Measurements from ENCODE around the gene MSS51.

Gene MSS51

DNA sequence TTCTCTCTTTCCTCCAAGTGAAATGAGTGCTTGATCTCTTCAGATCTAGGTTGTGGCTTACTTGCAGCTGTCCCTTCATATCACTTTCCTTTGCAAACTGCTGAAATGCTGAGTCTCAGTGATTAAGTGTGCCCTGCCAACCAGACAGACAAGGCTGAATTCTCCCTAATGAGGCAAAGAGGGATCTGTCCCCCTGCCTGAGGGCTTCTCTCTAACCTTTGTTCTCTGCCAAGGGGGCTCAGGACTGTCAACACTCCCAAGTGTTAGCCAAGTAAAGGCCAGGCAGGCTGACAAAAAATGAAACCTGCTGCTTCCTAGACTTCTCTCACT, at the start of gene MSS51:
TSS of gene MSS51 (minus strand) at position 24 of the 330 bp plus-strand sequence. CDS start 5,277 bp downstream, outside the sequence.
- H3K9ac ChIP-seq (ENCODE audit: low read depth in 1 of 2, low read length in 2 of 2) = no peak within 1 kb of the TSS
- peaks cover 11 to 19% of the 10 kb centered on the region in 2 donors for H3K36me3 ChIP-seq (ENCODE audit: control insufficient read depth in 1 of 2, insufficient read depth in 2 of 2, low read length in 2 of 2)
- no peaks in the 10 kb centered on the region for H3K4me1 ChIP-seq (ENCODE audit: control insufficient read depth in 1 of 2, insufficient read depth in 2 of 2, low read length in 2 of 2)
- no peak within 1 kb of the TSS for H3K4me3 ChIP-seq (ENCODE audit: low read depth in 1 of 2, low read length in 2 of 2)
- no peak within 1 kb of the TSS for H3K27ac ChIP-seq (ENCODE audit: low read depth, low read length)
- no peaks in the 10 kb centered on the region for H3K9me3 ChIP-seq (ENCODE audit: control insufficient read depth in 1 of 2, low read length in 2 of 2)
- H3K27me3 ChIP-seq (ENCODE audit: control insufficient read depth in 1 of 2, insufficient read depth in 2 of 2, low read length in 2 of 2) = no peaks in the 10 kb centered on the region

DNA sequence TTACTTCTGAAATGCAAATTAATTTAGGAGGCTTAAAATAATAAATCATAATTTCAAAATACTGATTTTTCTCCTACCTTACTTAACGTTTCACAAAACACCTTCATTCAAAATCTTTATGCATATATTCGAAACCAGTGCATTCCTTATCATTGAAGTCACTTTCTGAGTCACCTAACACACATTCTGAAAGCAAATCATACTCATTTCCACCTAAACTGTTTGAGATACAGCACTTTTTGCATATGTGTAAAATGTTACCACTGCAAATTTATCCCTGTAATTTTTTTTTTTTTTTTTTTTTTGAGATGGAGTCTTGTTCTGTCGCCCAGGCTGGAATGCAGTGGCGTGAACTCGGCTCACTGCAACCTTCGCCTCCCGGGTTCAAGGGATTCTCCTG, 46.8 kb upstream of the MSS51 start:
- Histone ChIP-seq H3K27ac (ENCODE audit: low read depth, low read length) (no peak overlapping the region), H3K36me3 (ENCODE audit: control insufficient read depth in 1 of 2, insufficient read depth in 2 of 2, low read length in 2 of 2) (peaks cover 9 to 38% of the 10 kb centered on the region in 2 donors), H3K27me3 (ENCODE audit: control insufficient read depth in 1 of 2, insufficient read depth in 2 of 2, low read length in 2 of 2) (no peaks in the 10 kb centered on the region), H3K4me3 (ENCODE audit: low read depth in 1 of 2, low read length in 2 of 2) (no peak overlapping the region), H3K9me3 (ENCODE audit: control insufficient read depth in 1 of 2, low read length in 2 of 2) (no peaks in the 10 kb centered on the region), H3K9ac (ENCODE audit: low read depth in 1 of 2, low read length in 2 of 2) (no peak overlapping the region), H3K4me1 (ENCODE audit: control insufficient read depth in 1 of 2, insufficient read depth in 2 of 2, low read length in 2 of 2) (no peaks in the 10 kb centered on the region)

DNA sequence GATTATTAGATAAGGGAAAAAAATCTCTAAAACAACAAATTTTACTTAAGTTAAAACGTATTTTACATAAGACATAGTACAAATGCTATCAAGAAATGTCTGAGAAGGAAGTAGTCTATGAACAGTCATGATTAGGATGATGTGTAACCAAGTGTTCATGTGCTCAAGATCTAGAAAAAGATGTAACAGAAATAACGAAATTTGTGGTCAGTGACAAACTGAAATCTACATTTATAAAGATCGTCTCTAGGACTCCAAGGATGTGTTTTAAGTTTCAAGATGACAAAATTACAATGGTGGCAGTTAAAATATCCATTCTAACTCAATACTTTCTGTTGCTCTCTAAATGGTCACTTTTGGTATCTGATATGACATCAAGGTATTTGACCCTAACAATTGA, 45.3 kb upstream of the MSS51 start:
- H3K27ac ChIP-seq (ENCODE audit: low read depth, low read length) = no peak overlapping the region
- peaks cover 9 to 46% of the 10 kb centered on the region in 2 donors for H3K36me3 ChIP-seq (ENCODE audit: control insufficient read depth in 1 of 2, insufficient read depth in 2 of 2, low read length in 2 of 2)

DNA sequence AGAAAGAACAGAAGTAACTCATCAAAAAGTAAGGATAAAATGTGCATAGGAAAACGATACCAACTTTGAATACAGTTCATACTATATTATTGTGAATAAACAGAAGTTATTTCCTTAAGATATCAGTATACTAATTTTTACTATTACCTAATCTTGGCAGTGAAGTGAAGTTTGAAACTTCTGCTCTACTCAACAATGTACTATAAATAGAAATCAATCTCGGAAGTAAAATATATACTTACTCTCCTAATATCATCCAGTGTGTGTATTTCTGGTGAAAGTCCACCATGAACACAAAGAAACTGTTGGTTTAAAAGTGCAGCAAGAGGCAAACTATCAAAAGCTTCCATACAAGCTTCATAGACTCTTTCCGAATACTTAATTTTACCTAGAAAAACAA, 37.9 kb upstream of the MSS51 start:
- Histone ChIP-seq H3K9ac (ENCODE audit: low read depth in 1 of 2, low read length in 2 of 2) (no peak overlapping the region), H3K27ac (ENCODE audit: low read depth, low read length) (no peak overlapping the region), H3K27me3 (ENCODE audit: control insufficient read depth in 1 of 2, insufficient read depth in 2 of 2, low read length in 2 of 2) (no peaks in the 10 kb centered on the region), H3K4me1 (ENCODE audit: control insufficient read depth in 1 of 2, insufficient read depth in 2 of 2, low read length in 2 of 2) (no peaks in the 10 kb centered on the region), H3K4me3 (ENCODE audit: low read depth in 1 of 2, low read length in 2 of 2) (no peak overlapping the region), H3K9me3 (ENCODE audit: control insufficient read depth in 1 of 2, low read length in 2 of 2) (no peaks in the 10 kb centered on the region), H3K36me3 (ENCODE audit: control insufficient read depth in 1 of 2, insufficient read depth in 2 of 2, low read length in 2 of 2) (peaks cover 7 to 72% of the 10 kb centered on the region in 2 donors)

More for the DNA sequence above, 45.3 kb upstream of the MSS51 start:
- no peak overlapping the region for H3K4me3 ChIP-seq (ENCODE audit: low read depth in 1 of 2, low read length in 2 of 2)
- H3K27me3 ChIP-seq (ENCODE audit: control insufficient read depth in 1 of 2, insufficient read depth in 2 of 2, low read length in 2 of 2) = no peaks in the 10 kb centered on the region
- no peaks in the 10 kb centered on the region for H3K4me1 ChIP-seq (ENCODE audit: control insufficient read depth in 1 of 2, insufficient read depth in 2 of 2, low read length in 2 of 2)
- H3K9me3 ChIP-seq (ENCODE audit: control insufficient read depth in 1 of 2, low read length in 2 of 2) = no peaks in the 10 kb centered on the region
- H3K9ac ChIP-seq (ENCODE audit: low read depth in 1 of 2, low read length in 2 of 2) = no peak overlapping the region

DNA sequence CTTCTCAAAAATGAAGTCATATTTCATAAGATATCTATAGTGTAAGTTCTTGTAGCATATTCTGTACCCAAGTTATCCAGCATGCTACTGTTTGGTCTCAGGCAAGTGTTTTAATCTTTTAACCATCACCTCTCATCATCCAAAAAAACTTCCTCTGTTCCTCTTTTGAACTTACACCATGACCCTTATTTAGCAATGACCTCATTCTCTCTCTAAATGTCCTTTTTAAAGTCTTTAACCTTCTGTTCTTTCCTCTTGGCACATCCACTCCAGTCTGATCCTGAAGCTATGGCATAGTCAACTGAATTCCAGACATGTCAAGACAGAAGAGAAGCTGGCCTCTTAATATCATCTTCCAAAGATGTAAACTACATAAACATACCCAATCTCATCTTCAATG, 36.2 kb upstream of the MSS51 start:
- no peaks in the 10 kb centered on the region for H3K9me3 ChIP-seq (ENCODE audit: control insufficient read depth in 1 of 2, low read length in 2 of 2)
- H3K27me3 ChIP-seq (ENCODE audit: control insufficient read depth in 1 of 2, insufficient read depth in 2 of 2, low read length in 2 of 2) = no peaks in the 10 kb centered on the region
- H3K9ac ChIP-seq (ENCODE audit: low read depth in 1 of 2, low read length in 2 of 2) = no peak overlapping the region
- H3K36me3 ChIP-seq (ENCODE audit: control insufficient read depth in 1 of 2, insufficient read depth in 2 of 2, low read length in 2 of 2) = peaks cover 11 to 70% of the 10 kb centered on the region in 2 donors
- H3K4me3 ChIP-seq (ENCODE audit: low read depth in 1 of 2, low read length in 2 of 2) = no peak overlapping the region
- H3K4me1 ChIP-seq (ENCODE audit: control insufficient read depth in 1 of 2, insufficient read depth in 2 of 2, low read length in 2 of 2) = no peaks in the 10 kb centered on the region
- no peak overlapping the region for H3K27ac ChIP-seq (ENCODE audit: low read depth, low read length)

DNA sequence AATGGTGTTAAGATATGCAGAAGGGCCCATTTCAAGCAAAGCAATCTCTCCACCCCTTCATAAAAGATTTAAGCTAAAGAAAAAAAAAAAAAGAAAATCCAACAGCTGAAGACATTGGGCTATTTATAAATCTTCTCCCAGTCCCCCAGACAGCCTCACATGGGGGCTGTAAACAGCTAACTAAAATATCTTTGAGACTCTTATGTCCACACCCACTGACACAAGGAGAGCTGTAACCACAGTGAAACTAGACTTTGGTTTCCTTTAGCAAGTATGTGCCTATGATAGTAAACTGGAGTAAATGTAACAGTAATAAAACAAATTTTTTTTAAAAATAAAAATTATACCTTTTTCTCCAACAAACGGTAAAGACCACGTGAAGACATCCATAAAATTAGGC, 33.8 kb upstream of the MSS51 start:
- H3K4me3 ChIP-seq (ENCODE audit: low read depth in 1 of 2, low read length in 2 of 2) = no peak overlapping the region
- H3K27ac ChIP-seq (ENCODE audit: low read depth, low read length) = no peak overlapping the region
- H3K27me3 ChIP-seq (ENCODE audit: control insufficient read depth in 1 of 2, insufficient read depth in 2 of 2, low read length in 2 of 2) = no peaks in the 10 kb centered on the region
- H3K36me3 ChIP-seq (ENCODE audit: control insufficient read depth in 1 of 2, insufficient read depth in 2 of 2, low read length in 2 of 2) = peaks cover 11 to 57% of the 10 kb centered on the region in 2 donors
- no peak overlapping the region for H3K9ac ChIP-seq (ENCODE audit: low read depth in 1 of 2, low read length in 2 of 2)
- no peaks in the 10 kb centered on the region for H3K4me1 ChIP-seq (ENCODE audit: control insufficient read depth in 1 of 2, insufficient read depth in 2 of 2, low read length in 2 of 2)
- no peaks in the 10 kb centered on the region for H3K9me3 ChIP-seq (ENCODE audit: control insufficient read depth in 1 of 2, low read length in 2 of 2)

DNA sequence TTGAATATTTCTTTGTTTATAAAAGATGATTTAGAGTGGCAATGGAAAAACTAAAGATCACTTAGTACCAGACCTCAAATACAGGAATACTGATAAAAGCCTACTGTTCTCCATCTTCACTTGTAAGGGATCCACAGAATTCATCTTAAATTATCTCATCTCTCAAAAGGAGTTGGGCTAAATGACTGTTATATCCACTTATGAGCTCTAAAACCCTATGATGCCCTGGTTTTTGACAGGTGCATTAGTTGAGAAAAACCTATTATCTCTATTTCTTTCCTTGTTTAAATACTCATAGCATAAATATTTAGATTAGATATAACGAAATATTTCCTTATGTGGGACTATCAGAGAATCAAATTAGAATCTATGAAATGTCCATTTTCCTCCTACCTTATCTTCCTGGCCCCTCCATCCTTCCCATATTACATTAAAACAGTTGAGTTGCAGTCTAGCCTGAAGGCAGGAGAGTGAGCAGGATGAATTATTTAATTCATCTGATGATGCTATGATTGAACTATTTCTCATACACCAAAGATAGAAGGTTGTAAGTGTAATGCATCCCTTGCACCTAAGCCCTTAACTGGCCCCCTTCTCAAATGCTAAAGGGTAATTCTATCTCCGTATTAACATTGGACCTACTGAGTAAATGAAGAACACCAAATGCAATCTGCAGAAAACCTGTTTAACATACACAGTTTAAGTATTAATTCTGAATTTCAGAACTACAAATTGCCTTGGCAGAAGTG, 32.8 kb upstream of the MSS51 start:
- no peaks in the 10 kb centered on the region for H3K4me1 ChIP-seq (ENCODE audit: control insufficient read depth in 1 of 2, insufficient read depth in 2 of 2, low read length in 2 of 2)
- no peak overlapping the region for H3K27ac ChIP-seq (ENCODE audit: low read depth, low read length)
- H3K27me3 ChIP-seq (ENCODE audit: control insufficient read depth in 1 of 2, insufficient read depth in 2 of 2, low read length in 2 of 2) = no peaks in the 10 kb centered on the region
- no peaks in the 10 kb centered on the region for H3K9me3 ChIP-seq (ENCODE audit: control insufficient read depth in 1 of 2, low read length in 2 of 2)
- no peak overlapping the region for H3K4me3 ChIP-seq (ENCODE audit: low read depth in 1 of 2, low read length in 2 of 2)
- H3K9ac ChIP-seq (ENCODE audit: low read depth in 1 of 2, low read length in 2 of 2) = no peak overlapping the region
- peaks cover 10 to 48% of the 10 kb centered on the region in 2 donors for H3K36me3 ChIP-seq (ENCODE audit: control insufficient read depth in 1 of 2, insufficient read depth in 2 of 2, low read length in 2 of 2)

DNA sequence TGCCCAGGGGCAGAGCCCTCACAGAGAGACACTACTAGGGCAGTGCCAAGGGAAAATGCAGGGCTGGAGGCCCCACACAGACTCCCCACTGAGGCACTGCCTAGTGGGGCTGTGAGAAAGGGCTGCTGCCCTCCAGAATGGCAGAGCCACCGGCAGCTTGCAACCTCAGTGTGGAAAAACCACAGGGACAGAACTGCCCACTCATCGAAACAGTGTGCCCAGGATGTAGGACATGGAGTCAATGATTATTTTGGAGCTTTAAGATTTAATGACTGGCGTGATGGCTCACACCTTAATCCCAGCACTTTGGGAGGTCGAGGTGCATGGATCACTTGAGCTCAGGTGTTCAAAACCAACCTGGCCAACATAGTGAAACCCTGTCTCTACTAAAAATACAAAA, 27.5 kb upstream of the MSS51 start:
- no peaks in the 10 kb centered on the region for H3K4me1 ChIP-seq (ENCODE audit: control insufficient read depth in 1 of 2, insufficient read depth in 2 of 2, low read length in 2 of 2)
- peaks cover 3 to 11% of the 10 kb centered on the region in 2 donors for H3K36me3 ChIP-seq (ENCODE audit: control insufficient read depth in 1 of 2, insufficient read depth in 2 of 2, low read length in 2 of 2)

DNA sequence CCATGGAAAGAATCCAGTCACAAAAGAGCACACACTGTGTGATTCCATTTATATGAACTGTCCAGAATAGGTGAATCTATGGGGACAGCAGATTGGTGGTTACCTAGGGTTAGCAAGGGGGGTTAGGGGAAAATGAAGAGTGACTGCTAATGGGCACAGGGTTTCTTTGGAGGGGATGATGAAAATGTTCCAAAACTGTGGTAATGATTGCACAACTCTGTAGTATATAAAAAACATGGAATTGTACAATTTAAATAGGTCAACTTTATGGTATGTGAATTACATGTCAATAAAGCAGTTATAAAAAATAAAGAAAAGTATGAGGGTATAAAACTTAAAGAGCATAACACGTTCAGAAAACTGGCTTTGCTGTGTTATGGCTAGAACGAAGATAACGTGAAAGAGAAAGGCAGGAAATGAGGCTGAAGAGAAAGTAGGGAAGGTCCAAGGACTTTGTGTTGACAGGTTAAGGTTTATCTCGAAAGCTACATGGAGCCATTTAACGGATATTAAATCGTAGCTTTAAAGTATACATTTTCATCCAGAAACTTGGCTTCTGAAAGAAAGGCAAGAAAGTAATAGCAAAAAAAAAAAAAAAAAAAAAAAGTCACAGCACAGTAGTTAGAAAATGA, 26.4 kb upstream of the MSS51 start:
- no peaks in the 10 kb centered on the region for H3K36me3 ChIP-seq (ENCODE audit: control insufficient read depth in 1 of 2, insufficient read depth in 2 of 2, low read length in 2 of 2)
- no peaks in the 10 kb centered on the region for H3K27me3 ChIP-seq (ENCODE audit: control insufficient read depth in 1 of 2, insufficient read depth in 2 of 2, low read length in 2 of 2)
- H3K4me1 ChIP-seq (ENCODE audit: control insufficient read depth in 1 of 2, insufficient read depth in 2 of 2, low read length in 2 of 2) = no peaks in the 10 kb centered on the region
- no peaks in the 10 kb centered on the region for H3K9me3 ChIP-seq (ENCODE audit: control insufficient read depth in 1 of 2, low read length in 2 of 2)
- no peak overlapping the region for H3K4me3 ChIP-seq (ENCODE audit: low read depth in 1 of 2, low read length in 2 of 2)
- no peak overlapping the region for H3K9ac ChIP-seq (ENCODE audit: low read depth in 1 of 2, low read length in 2 of 2)
- H3K27ac ChIP-seq (ENCODE audit: low read depth, low read length) = no peak overlapping the region

More for the DNA sequence above, 27.5 kb upstream of the MSS51 start:
- no peaks in the 10 kb centered on the region for H3K27me3 ChIP-seq (ENCODE audit: control insufficient read depth in 1 of 2, insufficient read depth in 2 of 2, low read length in 2 of 2)
- H3K9me3 ChIP-seq (ENCODE audit: control insufficient read depth in 1 of 2, low read length in 2 of 2) = no peaks in the 10 kb centered on the region
- H3K27ac ChIP-seq (ENCODE audit: low read depth, low read length) = no peak overlapping the region
- H3K9ac ChIP-seq (ENCODE audit: low read depth in 1 of 2, low read length in 2 of 2) = no peak overlapping the region
- no peak overlapping the region for H3K4me3 ChIP-seq (ENCODE audit: low read depth in 1 of 2, low read length in 2 of 2)

DNA sequence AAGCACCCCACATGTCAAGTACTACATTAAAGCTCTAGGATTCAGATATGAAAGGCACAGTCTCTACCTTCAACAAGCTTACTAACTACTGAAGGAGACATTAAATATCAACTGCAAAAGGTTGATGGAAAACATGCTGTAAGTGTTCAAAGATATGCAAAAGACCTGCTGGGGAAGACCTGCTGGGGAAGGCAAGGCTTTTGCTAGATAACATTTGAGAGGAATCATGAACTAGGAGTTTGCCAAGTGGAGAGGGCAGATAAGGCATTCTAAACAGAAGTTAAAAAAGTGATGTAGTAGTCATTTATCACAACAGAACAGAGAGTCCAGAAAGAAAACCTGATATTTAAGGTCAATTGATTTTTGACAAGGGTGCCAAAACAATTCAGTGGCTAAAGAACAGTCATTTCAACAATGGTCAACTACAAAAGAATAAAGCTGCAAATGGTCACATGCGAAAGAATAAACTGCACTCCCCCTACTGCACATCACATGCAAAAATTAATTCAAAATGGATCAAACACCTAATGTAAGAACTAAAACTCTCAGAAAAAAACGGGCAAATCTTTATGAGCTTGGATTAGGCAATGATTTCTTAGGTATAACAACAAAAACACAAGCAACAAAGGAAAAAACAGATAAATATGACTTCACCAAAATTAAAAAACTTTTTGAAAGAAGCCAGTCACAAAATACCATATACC, 23.0 kb upstream of the MSS51 start:
- H3K27ac ChIP-seq (ENCODE audit: low read depth, low read length) = no peak overlapping the region
- H3K9me3 ChIP-seq (ENCODE audit: control insufficient read depth in 1 of 2, low read length in 2 of 2) = no peaks in the 10 kb centered on the region
- H3K4me1 ChIP-seq (ENCODE audit: control insufficient read depth in 1 of 2, insufficient read depth in 2 of 2, low read length in 2 of 2) = no peaks in the 10 kb centered on the region
- peaks cover 0 to 4% of the 10 kb centered on the region in 2 donors for H3K36me3 ChIP-seq (ENCODE audit: control insufficient read depth in 1 of 2, insufficient read depth in 2 of 2, low read length in 2 of 2)
- no peak overlapping the region for H3K9ac ChIP-seq (ENCODE audit: low read depth in 1 of 2, low read length in 2 of 2)
- no peaks in the 10 kb centered on the region for H3K27me3 ChIP-seq (ENCODE audit: control insufficient read depth in 1 of 2, insufficient read depth in 2 of 2, low read length in 2 of 2)
- no peak overlapping the region for H3K4me3 ChIP-seq (ENCODE audit: low read depth in 1 of 2, low read length in 2 of 2)
